ENCODE measurements around the gene WLS. TPM values are rescaled to one million over a fixed set of nuclear protein-coding genes. Genes with fewer than 3 reads are reported as not detected.

Gene WLS
- total RNA-seq, 2 donors from 2014 or later, result 51.0 to 55.8 TPM

GRCh38 chr1:68087184-68087583 lies 145.1 kb downstream of the WLS start:
- TF ChIP-seq, protein P1, sequence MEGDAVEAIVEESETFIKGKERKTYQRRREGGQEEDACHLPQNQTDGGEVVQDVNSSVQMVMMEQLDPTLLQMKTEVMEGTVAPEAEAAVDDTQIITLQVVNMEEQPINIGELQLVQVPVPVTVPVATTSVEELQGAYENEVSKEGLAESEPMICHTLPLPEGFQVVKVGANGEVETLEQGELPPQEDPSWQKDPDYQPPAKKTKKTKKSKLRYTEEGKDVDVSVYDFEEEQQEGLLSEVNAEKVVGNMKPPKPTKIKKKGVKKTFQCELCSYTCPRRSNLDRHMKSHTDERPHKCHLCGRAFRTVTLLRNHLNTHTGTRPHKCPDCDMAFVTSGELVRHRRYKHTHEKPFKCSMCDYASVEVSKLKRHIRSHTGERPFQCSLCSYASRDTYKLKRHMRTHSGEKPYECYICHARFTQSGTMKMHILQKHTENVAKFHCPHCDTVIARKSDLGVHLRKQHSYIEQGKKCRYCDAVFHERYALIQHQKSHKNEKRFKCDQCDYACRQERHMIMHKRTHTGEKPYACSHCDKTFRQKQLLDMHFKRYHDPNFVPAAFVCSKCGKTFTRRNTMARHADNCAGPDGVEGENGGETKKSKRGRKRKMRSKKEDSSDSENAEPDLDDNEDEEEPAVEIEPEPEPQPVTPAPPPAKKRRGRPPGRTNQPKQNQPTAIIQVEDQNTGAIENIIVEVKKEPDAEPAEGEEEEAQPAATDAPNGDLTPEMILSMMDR (IDR thresholded peaks at IDR 0.05), result no peak
- DNase-seq (ENCODE audit: low spot score), result no peak

GRCh38 chr1:68085752-68086151 lies 146.6 kb downstream of the WLS start:
- H3K4me3 ChIP-seq, result no peak overlapping the region
- no peaks in the 10 kb centered on the region for H3K4me1 ChIP-seq
- no peak for DNase-seq (ENCODE audit: low spot score)
- H3K27ac ChIP-seq, result no peak overlapping the region
- H3K9me3 ChIP-seq, result no peaks in the 10 kb centered on the region
- no peaks in the 10 kb centered on the region for H3K27me3 ChIP-seq
- TF ChIP-seq, protein P1 (IDR thresholded peaks at IDR 0.05), result no peak
- H3K36me3 ChIP-seq, result no peaks in the 10 kb centered on the region

More at GRCh38 chr1:68087184-68087583, 145.1 kb downstream of the WLS start:
- Histone ChIP-seq H3K4me1 (no peaks in the 10 kb centered on the region), H3K9me3 (no peaks in the 10 kb centered on the region), H3K27ac (no peak overlapping the region), H3K27me3 (no peaks in the 10 kb centered on the region), H3K4me3 (no peak overlapping the region), H3K36me3 (no peaks in the 10 kb centered on the region)

- H3K4me3 ChIP-seq, result no peak overlapping the region
- H3K27ac ChIP-seq, result no peak overlapping the region
- TF ChIP-seq, protein P1 (IDR thresholded peaks at IDR 0.05), result no peak
- no peaks in the 10 kb centered on the region for H3K4me1 ChIP-seq
- H3K36me3 ChIP-seq, result no peaks in the 10 kb centered on the region
- no peak for DNase-seq (ENCODE audit: low spot score)
- H3K27me3 ChIP-seq, result no peaks in the 10 kb centered on the region
- no peaks in the 10 kb centered on the region for H3K9me3 ChIP-seq
Measured at GRCh38 chr1:68083686-68084085, 148.6 kb downstream of the WLS start.

- H3K4me3 ChIP-seq, result no peak overlapping the region
- H3K27ac ChIP-seq, result no peak overlapping the region
- TF ChIP-seq, protein P1 (IDR thresholded peaks at IDR 0.05), result no peak
- no peak for DNase-seq (ENCODE audit: low spot score)
- no peaks in the 10 kb centered on the region for H3K27me3 ChIP-seq
- no peaks in the 10 kb centered on the region for H3K36me3 ChIP-seq
- H3K9me3 ChIP-seq, result no peaks in the 10 kb centered on the region
- no peaks in the 10 kb centered on the region for H3K4me1 ChIP-seq
Measured at GRCh38 chr1:68081775-68082283, 150.5 kb downstream of the WLS start.

- H3K9me3 ChIP-seq, result no peaks in the 10 kb centered on the region
- H3K27ac ChIP-seq, result no peak overlapping the region
- no peaks in the 10 kb centered on the region for H3K27me3 ChIP-seq
- TF ChIP-seq, protein P1 (IDR thresholded peaks at IDR 0.05), result no peak
- no peak overlapping the region for H3K4me3 ChIP-seq
- no peaks in the 10 kb centered on the region for H3K36me3 ChIP-seq
- no peaks in the 10 kb centered on the region for H3K4me1 ChIP-seq
- no peak for DNase-seq (ENCODE audit: low spot score)
Measured at GRCh38 chr1:68078647-68079046, 153.7 kb downstream of the WLS start.

MicroRNA genes within 50 kb of the gene (microRNA counts, 767-probe panel; counts per million panel counts)
- microRNA hsa-miR-1262, result 0 counts per million in 2 donors

Small RNA genes lying within 50 kb of the gene (microRNA-seq; reads per million reads assigned to microRNA genes)
- 1.4 reads per million in 2 donors for gene MIR1262 (ENCODE audit: borderline number of aligned reads in 2 of 2, borderline replicate concordance in 1 of 2)

Other genes starting within 250 kb of the WLS start
- 1 to 10 TPM in 1 of 2 donors, under 1 TPM in 1; 0.96 to 7.3 TPM for gene DIRAS3, start 181.9 kb downstream of the WLS start, total RNA-seq
- gene RPE65, start 217.4 kb upstream of the WLS start, total RNA-seq, result under 1 TPM in 1 of 2 donors, not detected in 1; 0.15 TPM

Data from right atrium auricular region (tissue), 2 donors.